KBM-7 (cell line): Measurements from ENCODE around the gene SSBP2.

Experiments used
- DNase-seq: peaks from one replicate; pipeline ENCODE4 v3.0.0-alpha.2; 2015
- in situ Hi-C: fragments of 300-500 bp; cut with MboI; formaldehyde crosslinking; loops from 2 replicates; pipeline ENCODE4 v1.14.3; 2020; ENCODE audit warnings: low sequenced_read_pairs, low pct_unique_long_range_greater_than_20kb, mixed read lengths

The SSBP2 gene

DNA sequence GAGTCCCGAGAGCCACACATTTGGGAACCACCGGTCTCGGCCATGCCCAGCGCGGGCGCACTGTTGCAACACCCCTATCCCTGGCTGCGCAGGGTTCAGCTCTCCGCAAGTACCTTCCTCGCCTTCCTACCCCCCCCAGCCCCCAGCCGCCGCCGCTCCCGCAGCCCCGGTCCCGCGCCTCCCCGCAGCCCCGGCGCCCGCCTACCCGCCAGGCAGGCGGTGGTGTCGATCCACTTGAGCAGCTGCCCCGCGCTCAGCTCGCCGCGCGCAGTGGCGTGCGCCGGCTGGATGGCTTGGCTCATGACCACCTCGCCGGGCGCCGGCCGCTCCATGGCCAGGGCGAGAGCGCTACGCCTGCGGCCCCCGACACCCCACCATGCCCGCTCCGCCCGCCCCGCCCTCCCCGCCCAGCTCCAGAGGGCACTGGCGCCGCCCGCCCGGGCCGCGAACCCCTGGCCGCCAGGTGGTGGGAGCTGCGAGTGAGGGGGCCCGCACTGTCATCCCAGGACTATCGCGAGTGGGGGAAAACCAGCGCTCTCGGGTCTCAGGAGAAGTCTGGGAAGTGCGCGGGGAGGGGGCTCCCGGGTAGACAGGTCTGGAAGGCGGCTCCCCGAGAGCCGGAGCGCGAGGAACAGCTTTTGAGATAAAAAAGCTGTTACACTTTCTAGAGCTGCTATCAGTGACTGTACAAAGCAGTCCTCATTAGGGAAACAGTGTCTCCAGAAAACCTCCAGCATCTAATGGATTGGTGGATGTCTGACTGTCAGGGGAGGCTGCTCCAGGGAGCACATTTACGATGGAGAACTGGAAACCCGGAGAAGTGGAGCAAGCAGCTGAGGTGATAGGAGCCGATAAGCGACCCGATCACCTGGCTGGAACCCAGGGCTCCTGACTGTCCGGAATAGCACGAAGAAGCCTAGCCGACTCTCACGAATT lies 356.8 kb downstream of the SSBP2 start, which contains the start of gene ACOT12:
ACOT12 (minus strand) TSS at position 352 of the 936 bp plus-strand sequence; CDS start at position 332, 20 bp downstream.
- no peak for DNase-seq
- in situ Hi-C loops: no loop called here

- DNase-seq: peak; percentile 26
- in situ Hi-C loops: no loop called here
These were observed 357.5 kb downstream of the SSBP2 start for GRCh38 chr5:81393430-81393782.

GRCh38 chr5:81389025-81389424 lies 361.9 kb downstream of the SSBP2 start:
- DNase-seq: no peak
- in situ Hi-C loops: no loop called here

GRCh38 chr5:81388169-81388568 lies 362.7 kb downstream of the SSBP2 start:
- no peak for DNase-seq
- in situ Hi-C loops: no loop called here

GRCh38 chr5:81383867-81384266 lies 367.0 kb downstream of the SSBP2 start:
- DNase-seq: no peak
- in situ Hi-C loops: no loop called here

DNA sequence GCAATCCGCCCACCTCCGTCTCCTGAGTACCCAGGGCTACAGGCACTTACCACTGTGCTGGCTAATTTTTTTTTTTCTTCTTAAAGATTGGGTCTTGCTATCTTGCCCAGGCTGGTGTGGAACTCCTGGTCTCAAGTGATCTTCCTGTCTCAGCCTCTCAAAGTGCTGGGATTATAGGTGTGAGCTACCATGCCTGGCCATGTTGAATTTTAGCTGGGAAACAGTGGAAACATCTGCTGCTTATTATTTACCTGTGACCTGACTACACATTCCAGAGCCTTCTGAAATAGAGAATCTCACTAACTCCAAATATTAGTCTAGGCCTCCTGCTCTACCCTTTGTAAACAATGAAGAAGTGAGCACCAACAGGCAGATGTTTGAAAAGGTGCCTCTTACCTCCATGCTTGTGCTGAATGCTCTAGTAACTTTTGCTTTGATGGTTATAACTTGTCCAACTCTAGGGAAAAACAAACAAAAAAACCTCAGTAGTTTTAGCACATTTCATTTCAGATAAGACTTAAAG lies 379.5 kb downstream of the SSBP2 start:
- DNase-seq: no peak
- in situ Hi-C loops: no loop called here

DNA sequence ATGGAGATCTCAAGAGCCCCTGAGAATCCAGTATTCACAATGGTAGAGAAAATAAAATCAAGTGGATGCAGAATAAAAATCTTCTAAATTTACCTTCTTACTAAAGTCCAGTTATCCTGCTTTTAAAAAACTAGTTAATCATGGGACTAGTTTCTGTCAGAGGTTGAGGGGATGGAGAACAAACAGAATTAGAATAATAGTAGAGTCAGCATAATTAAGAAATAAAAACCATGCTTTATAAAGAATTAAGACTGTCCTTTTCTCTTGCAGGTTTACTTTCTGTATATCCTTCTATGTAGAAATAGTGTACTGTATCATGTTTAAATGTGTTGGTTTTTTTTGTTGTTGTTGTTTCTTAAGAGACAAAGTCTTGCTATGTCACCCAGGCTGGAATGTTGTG lies 380.0 kb downstream of the SSBP2 start:
- in situ Hi-C loops: no loop called here
- DNase-seq: no peak

GRCh38 chr5:81365541-81365940 lies 385.4 kb downstream of the SSBP2 start:
- DNase-seq: no peak
- in situ Hi-C loops: no loop called here

- in situ Hi-C loops: no loop called here
These were observed 387.6 kb downstream of the SSBP2 start for GRCh38 chr5:81363093-81363871.

More at GRCh38 chr5:81363093-81363871, 387.6 kb downstream of the SSBP2 start:
- DNase-seq: no peak
